Fibroblast of gingiva (primary cell): ENCODE measurements around the gene C14orf39.
"Not testable (repeated sequence)": the region's sequence is repeated elsewhere in the genome, so short reads cannot be mapped to it uniquely, and the experiment has no call there.

Experiments
- DNase-seq: peaks from one replicate; pipeline ENCODE4 v3.0.0-alpha.2; 2011; ENCODE audit warnings: low read depth

C14orf39 gene

GRCh38 chr14:60495946-60496345 lies 10.1 kb upstream of the C14orf39 start:
- no peak for DNase-seq

- DNase-seq = no peak
These were observed 4.4 kb upstream of the C14orf39 start for GRCh38 chr14:60490270-60490669.

GRCh38 chr14:60488175-60488574 lies 2.3 kb upstream of the C14orf39 start:
- DNase-seq = no peak

DNA sequence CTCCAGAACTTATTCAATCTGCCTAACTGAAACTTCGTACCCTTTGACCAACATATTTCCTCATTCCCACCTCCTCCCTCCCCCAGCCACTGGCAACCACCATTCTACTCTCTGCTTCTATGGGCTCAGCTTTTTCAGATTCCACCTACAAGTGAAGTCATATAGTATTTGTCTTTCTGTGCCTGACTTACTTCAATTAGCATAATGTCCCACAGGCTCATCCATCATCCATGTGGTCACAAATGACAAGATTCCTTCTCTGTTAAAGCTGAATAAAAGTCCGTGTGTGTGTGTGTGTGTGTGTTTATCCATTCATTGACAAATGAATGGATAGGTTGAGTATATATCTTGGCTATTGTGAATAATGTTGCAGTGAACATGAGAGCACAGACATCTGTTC lies 1.3 kb upstream of the C14orf39 start:
- DNase-seq = no peak

DNA sequence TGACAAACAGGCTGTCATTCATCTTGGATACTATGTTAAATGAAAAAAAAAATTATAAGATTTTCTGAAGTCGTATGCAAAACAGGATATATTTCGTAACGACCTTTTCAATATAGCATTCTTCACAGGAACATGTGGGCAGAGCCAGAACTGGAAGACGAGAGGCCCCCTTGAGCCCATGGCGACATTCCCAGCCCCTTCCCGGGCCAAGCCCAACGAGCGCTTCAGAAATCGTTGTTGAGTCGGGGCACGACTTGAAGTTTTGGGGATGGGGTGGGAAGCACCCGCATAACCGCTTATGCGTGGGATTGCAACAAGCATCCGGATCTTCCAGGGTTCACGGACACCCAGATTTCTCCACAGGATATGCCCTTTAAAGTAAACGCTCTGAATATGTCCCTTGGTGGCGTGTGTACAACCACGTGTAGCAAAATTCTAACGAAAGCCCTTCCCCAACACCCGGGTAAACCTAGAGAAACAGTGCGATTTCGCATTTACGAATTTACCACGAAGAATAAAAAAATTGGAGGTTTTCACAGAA lies 736 bp downstream of the C14orf39 start:
- no peak for DNase-seq

DNA sequence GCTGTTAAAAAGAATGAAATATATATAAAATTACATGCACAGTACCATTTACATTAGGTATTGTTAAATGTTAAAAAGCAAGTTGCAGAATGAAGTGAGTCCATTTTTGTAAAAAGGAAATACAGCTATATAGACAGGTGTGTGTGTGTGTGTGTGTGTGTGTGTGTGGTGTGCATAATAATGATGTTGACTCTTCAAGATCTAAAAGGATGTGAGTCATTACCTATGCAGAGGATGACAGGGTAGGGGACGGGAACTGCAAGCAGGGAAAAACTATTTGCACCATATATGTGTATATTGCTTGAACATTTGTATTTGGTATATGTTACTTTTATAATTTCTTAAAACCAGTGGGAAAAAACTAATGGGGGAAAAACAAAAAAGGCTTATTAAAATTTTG lies 3.1 kb downstream of the C14orf39 start:
- DNase-seq = no peak

- DNase-seq = not testable (repeated sequence)
These were observed 5.6 kb downstream of the C14orf39 start for GRCh38 chr14:60480248-60480647.

DNA sequence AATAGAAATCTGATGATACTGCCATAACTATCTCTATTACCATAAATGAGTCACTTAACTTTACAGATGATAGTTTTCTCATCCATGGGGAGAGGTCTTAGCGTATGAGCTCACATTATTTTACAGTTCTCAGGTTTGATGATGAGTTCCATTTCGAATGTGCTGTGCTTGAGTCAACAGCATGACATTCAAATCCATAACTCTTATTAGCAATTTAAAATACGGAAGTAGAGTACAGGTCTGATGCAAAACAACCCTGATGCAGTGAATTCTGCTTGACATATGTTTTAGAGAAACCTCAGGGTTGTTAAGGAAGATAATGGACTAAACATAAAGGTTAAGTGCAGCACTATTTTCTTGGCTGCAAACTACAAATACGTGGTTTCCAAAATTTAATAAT lies 30.0 kb downstream of the C14orf39 start:
- DNase-seq = no peak

DNA sequence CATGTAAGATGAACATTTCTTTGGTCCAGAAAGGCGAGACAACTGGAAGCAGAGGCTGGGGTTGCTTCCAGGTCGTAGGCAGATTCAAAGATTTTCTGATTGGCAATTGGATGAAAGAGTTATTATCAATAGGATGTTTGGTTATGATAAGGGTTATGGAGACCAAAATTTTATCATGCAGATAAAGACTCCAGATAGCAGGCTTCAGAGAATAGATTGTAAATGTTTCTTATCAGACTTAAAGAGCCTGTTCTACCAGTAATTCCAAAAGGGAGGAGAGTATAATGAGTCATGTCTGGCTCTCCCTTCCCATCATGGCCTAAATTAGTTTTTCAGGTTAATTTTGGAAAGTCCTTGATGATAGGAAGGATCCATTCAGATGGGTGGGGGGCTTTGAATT lies 55.6 kb downstream of the C14orf39 start:
- DNase-seq = no peak

- DNase-seq = no peak
These were observed 65.8 kb downstream of the C14orf39 start for GRCh38 chr14:60420050-60420449.

DNA sequence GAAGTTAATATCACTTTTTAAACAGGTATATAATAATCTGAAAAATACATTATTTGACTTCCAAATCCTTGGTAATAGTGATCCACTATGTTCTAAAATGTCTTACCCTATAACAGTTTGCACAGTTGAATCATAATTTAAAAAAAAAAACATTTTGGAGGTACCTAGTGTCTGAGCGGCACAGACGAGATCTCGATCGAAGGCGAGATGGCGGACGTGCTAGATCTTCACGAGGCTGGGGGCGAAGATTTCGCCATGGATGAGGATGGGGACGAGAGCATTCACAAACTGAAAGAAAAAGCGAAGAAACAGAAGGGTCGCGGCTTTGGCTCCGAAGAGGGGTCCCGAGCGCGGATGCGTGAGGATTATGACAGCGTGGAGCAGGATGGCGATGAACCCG lies 88.3 kb downstream of the C14orf39 start:
- not testable (repeated sequence) for DNase-seq

GRCh38 chr14:60396718-60397343 lies 89.0 kb downstream of the C14orf39 start:
- DNase-seq = no peak
